HEK293 (cell line): Measurements from ENCODE around the gene DOCK4.

Source experiments
- CTCF ChIA-PET: fragments of 350-600 bp; formaldehyde crosslinking; extraction: SDS; loops from one replicate; lab custom pipeline; 2021; ENCODE audit warnings: antibody characterized with exemption; lab: Yijun Ruan, JAX
- POLR2A ChIA-PET: fragments of 300-600 bp; formaldehyde crosslinking; extraction: SDS; loops from one replicate; lab custom pipeline; 2020; ENCODE audit warnings: antibody characterized with exemption, inconsistent platforms; lab: Yijun Ruan, JAX
- H3K27ac ChIP-seq: fragments of 200-500 bp; sonication (Bioruptor generic); 2 replicates; pipeline ENCODE4 v1.5.1; 2014; ENCODE audit warnings: low read depth, low read length, control low read depth, inconsistent platforms; ENCODE audit errors: extremely low read depth
- H3K36me3 ChIP-seq, 2 experiments: fragments of 200-500 bp in 1 of 2; sonication (Bioruptor generic) in 1 of 2; 1 replicate in 1 of 2; 2 replicates in 1 of 2; pipeline ENCODE4 v1.5.1; 2014 to 2017; ENCODE audit warnings: inconsistent platforms in 2 of 2, low read length in 2 of 2; ENCODE audit not compliant: control insufficient read depth in 2 of 2, insufficient read depth in 1 of 2
- H3K4me1 ChIP-seq: fragments of 200-500 bp; sonication (Bioruptor generic); 2 replicates; pipeline ENCODE4 v1.5.1; 2014; ENCODE audit warnings: mild to moderate bottlenecking, low read length, inconsistent platforms; ENCODE audit not compliant: control insufficient read depth, insufficient read depth
- H3K4me3 ChIP-seq: 2 replicates; pipeline ENCODE4 v1.5.1; 2011; ENCODE audit warnings: low read depth, mild to moderate bottlenecking, control low read depth, low read length, moderate library complexity
- H3K9me3 ChIP-seq: fragments of 200-500 bp; sonication (Bioruptor generic); 2 replicates; pipeline ENCODE4 v1.5.1; 2014; ENCODE audit warnings: low read depth, low read length, inconsistent platforms; ENCODE audit not compliant: control insufficient read depth, insufficient read depth
- FEZF1 ChIP-seq: fragments of 450-650 bp; formaldehyde crosslinking; IDR thresholded peaks from 2 replicates; pipeline ENCODE4 v1.5.1; 2016; ENCODE audit warnings: missing biosample characterization, missing genetic modification characterization
- HOXC10 ChIP-seq: sonication (generic); formaldehyde crosslinking; IDR thresholded peaks from 2 replicates; pipeline ENCODE4 v1.8.1; 2023; ENCODE audit warnings: mild to moderate bottlenecking, missing genetic modification reagents
- KLF1 ChIP-seq: fragments of 450-650 bp; formaldehyde crosslinking; IDR thresholded peaks from 2 replicates; pipeline ENCODE4 v1.5.1; 2016; ENCODE audit warnings: missing biosample characterization, missing genetic modification characterization
- KLF9 ChIP-seq: fragments of 450-650 bp; formaldehyde crosslinking; IDR thresholded peaks from 2 replicates; pipeline ENCODE4 v1.5.1; 2016; ENCODE audit warnings: missing biosample characterization, missing genetic modification characterization, low read depth
- SCRT1 ChIP-seq: fragments of 450-650 bp; formaldehyde crosslinking; IDR thresholded peaks from 2 replicates; pipeline ENCODE4 v1.5.1; 2016; ENCODE audit warnings: missing biosample characterization, missing genetic modification characterization, borderline replicate concordance
- ZFP37 ChIP-seq: fragments of 450-650 bp; formaldehyde crosslinking; IDR thresholded peaks from 2 replicates; pipeline ENCODE4 v1.5.1; 2016; ENCODE audit warnings: missing biosample characterization, missing genetic modification characterization
- ZNF184 ChIP-seq: fragments of 450-650 bp; IDR thresholded peaks from 2 replicates; pipeline ENCODE4 v1.5.1; 2018; ENCODE audit warnings: missing biosample characterization, mild to moderate bottlenecking, missing genetic modification characterization
- ZNF266 ChIP-seq: fragments of 450-650 bp; formaldehyde crosslinking; IDR thresholded peaks from 2 replicates; pipeline ENCODE4 v1.5.1; 2016; ENCODE audit warnings: missing biosample characterization, missing genetic modification characterization, low read depth
- ZNF274 ChIP-seq, 2 experiments: fragments of 200-500 bp in 1 of 2; fragments of 450-650 bp in 1 of 2; sonication (Bioruptor generic) in 1 of 2; formaldehyde crosslinking in 1 of 2; IDR thresholded peaks; 2 replicates each; pipeline versions ENCODE4 v1.5.1 to v1.6.1; 2014 to 2016; ENCODE audit warnings: borderline replicate concordance in 1 of 2, inconsistent platforms in 1 of 2, low read length in 1 of 2, missing biosample characterization in 1 of 2, missing genetic modification characterization in 1 of 2
- ZNF302 ChIP-seq: fragments of 450-650 bp; formaldehyde crosslinking; IDR thresholded peaks from 2 replicates; pipeline ENCODE4 v1.5.1; 2016; ENCODE audit warnings: missing biosample characterization, missing genetic modification characterization, low read depth
- ZNF426 ChIP-seq: fragments of 450-650 bp; formaldehyde crosslinking; IDR thresholded peaks from 2 replicates; pipeline ENCODE4 v1.5.1; 2017; ENCODE audit warnings: missing biosample characterization, missing genetic modification characterization, mild to moderate bottlenecking, inconsistent platforms, moderate library complexity
- ZNF571 ChIP-seq: fragments of 450-650 bp; formaldehyde crosslinking; IDR thresholded peaks from 2 replicates; pipeline ENCODE4 v1.5.0; 2017; ENCODE audit warnings: missing biosample characterization, missing genetic modification characterization
- ZNF626 ChIP-seq: fragments of 450-650 bp; sonication (Bioruptor Pico); formaldehyde crosslinking; IDR thresholded peaks from 2 replicates; pipeline ENCODE4 v1.5.1; 2018; ENCODE audit warnings: missing biosample characterization, missing genetic modification characterization, inconsistent platforms
- ZNF677 ChIP-seq: fragments of 450-650 bp; IDR thresholded peaks from 2 replicates; pipeline ENCODE4 v1.5.0; 2018; ENCODE audit warnings: missing biosample characterization, mild to moderate bottlenecking, missing genetic modification characterization, moderate library complexity
- ZNF701 ChIP-seq: fragments of 450-650 bp; formaldehyde crosslinking; IDR thresholded peaks from 2 replicates; pipeline ENCODE4 v1.5.1; 2016; ENCODE audit warnings: missing biosample characterization, missing genetic modification characterization
- ZNF76 ChIP-seq: fragments of 450-650 bp; formaldehyde crosslinking; IDR thresholded peaks from 2 replicates; pipeline ENCODE4; 2016; ENCODE audit warnings: low read depth, missing biosample characterization, missing genetic modification characterization, borderline replicate concordance
- ZSCAN30 ChIP-seq: fragments of 450-650 bp; IDR thresholded peaks from 2 replicates; pipeline ENCODE4 v1.5.1; 2018; ENCODE audit warnings: missing biosample characterization, mild to moderate bottlenecking, missing genetic modification characterization, moderate library complexity
- TF ChIP-seq, protein P1 (sequence below): fragments of 450-650 bp; formaldehyde crosslinking; IDR thresholded peaks from 2 replicates; pipeline ENCODE4 v1.5.1; 2016; ENCODE audit warnings: missing biosample characterization, missing genetic modification characterization
- TF ChIP-seq, protein P2 (sequence below): fragments of 450-650 bp; formaldehyde crosslinking; IDR thresholded peaks from 2 replicates; pipeline ENCODE4 v1.5.1; 2017; ENCODE audit warnings: missing biosample characterization, missing genetic modification characterization
- TF ChIP-seq, protein P3 (sequence below): fragments of 450-650 bp; formaldehyde crosslinking; IDR thresholded peaks from 2 replicates; pipeline ENCODE4 v1.5.0; 2017; ENCODE audit warnings: missing biosample characterization, missing genetic modification characterization, borderline replicate concordance
- TF ChIP-seq, protein P4 (sequence below): fragments of 450-650 bp; formaldehyde crosslinking; IDR thresholded peaks from 2 replicates; pipeline ENCODE4 v1.5.1; 2016; ENCODE audit warnings: missing biosample characterization, missing genetic modification characterization
- TF ChIP-seq, protein P5 (sequence below): fragments of 450-650 bp; formaldehyde crosslinking; IDR thresholded peaks from 2 replicates; pipeline ENCODE4; 2016; ENCODE audit warnings: missing biosample characterization, missing genetic modification characterization
- TF ChIP-seq, protein P6 (sequence below): fragments of 450-650 bp; formaldehyde crosslinking; IDR thresholded peaks from 2 replicates; pipeline ENCODE4 v1.5.1; 2016; ENCODE audit warnings: missing biosample characterization, missing genetic modification characterization

The DOCK4 gene

DNA sequence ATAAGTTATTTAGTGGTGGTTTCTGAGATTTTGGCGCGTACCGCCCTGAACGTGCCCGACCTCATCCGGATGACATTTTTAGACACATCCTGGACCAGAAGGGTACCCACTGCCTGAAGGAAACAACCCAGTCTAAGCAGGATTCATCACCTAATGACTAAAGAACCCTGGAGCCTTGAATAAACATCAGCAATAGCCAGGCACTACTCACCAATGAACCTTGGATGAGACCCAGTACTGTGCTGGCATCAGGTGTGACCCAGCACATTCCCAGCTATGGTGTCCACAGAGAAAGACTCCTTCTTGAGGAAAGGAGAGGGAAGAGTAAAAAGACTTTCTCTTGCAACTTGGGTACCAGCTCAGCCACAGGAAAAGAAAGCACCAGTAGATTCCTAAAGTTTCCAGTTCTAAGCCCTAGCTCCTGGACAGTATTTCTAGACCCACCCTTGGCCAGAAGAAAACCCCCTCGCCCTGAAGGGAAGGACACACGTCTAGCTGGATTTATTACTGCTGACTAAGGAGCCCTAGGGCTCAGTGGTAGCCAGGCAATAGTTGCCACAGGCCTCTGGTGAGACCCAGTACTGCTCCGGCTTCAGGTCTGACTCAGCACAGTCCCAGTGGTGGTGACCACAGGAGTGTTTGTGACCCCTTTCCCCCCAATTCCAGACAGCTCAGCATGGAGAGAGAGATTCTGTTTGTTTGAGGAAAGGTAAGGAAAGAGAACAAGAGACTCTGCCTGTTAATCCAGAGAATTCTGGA lies 32.8 kb upstream of the DOCK4 start:
- Histone ChIP-seq H3K9me3 (no peaks in the 10 kb centered on the region), H3K36me3 (no peaks in the 10 kb centered on the region), H3K4me3 (no peak overlapping the region), H3K4me1 (0 out of 2 replicates have a peak, but pooled peaks cover 7% of the 10 kb centered on the region), H3K27ac (no peak overlapping the region)
- TF ChIP-seq ZSCAN30 (tag by site-specific recombination) (no peak), ZNF302 (tag by site-specific recombination) (no peak), SCRT1 (tag by site-specific recombination) (no peak), KLF9 (tag by site-specific recombination) (no peak), ZNF266 (no peak), KLF1 (no peak), HOXC10 (no peak), FEZF1 (tag by site-specific recombination) (no peak), ZNF626 (tag by site-specific recombination) (no peak), ZNF184 (tag by site-specific recombination) (no peak), ZNF677 (tag by site-specific recombination) (no peak)
- TF ChIP-seq, protein P1, sequence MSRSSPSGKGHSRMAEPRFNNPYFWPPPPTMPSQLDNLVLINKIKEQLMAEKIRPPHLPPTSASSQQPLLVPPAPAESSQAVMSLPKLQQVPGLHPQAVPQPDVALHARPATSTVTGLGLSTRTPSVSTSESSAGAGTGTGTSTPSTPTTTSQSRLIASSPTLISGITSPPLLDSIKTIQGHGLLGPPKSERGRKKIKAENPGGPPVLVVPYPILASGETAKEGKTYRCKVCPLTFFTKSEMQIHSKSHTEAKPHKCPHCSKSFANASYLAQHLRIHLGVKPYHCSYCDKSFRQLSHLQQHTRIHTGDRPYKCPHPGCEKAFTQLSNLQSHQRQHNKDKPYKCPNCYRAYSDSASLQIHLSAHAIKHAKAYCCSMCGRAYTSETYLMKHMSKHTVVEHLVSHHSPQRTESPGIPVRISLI (tag by site-specific recombination): no peak
- TF ChIP-seq, protein P2, sequence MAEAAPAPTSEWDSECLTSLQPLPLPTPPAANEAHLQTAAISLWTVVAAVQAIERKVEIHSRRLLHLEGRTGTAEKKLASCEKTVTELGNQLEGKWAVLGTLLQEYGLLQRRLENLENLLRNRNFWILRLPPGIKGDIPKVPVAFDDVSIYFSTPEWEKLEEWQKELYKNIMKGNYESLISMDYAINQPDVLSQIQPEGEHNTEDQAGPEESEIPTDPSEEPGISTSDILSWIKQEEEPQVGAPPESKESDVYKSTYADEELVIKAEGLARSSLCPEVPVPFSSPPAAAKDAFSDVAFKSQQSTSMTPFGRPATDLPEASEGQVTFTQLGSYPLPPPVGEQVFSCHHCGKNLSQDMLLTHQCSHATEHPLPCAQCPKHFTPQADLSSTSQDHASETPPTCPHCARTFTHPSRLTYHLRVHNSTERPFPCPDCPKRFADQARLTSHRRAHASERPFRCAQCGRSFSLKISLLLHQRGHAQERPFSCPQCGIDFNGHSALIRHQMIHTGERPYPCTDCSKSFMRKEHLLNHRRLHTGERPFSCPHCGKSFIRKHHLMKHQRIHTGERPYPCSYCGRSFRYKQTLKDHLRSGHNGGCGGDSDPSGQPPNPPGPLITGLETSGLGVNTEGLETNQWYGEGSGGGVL: no peak
- TF ChIP-seq, protein P3, sequence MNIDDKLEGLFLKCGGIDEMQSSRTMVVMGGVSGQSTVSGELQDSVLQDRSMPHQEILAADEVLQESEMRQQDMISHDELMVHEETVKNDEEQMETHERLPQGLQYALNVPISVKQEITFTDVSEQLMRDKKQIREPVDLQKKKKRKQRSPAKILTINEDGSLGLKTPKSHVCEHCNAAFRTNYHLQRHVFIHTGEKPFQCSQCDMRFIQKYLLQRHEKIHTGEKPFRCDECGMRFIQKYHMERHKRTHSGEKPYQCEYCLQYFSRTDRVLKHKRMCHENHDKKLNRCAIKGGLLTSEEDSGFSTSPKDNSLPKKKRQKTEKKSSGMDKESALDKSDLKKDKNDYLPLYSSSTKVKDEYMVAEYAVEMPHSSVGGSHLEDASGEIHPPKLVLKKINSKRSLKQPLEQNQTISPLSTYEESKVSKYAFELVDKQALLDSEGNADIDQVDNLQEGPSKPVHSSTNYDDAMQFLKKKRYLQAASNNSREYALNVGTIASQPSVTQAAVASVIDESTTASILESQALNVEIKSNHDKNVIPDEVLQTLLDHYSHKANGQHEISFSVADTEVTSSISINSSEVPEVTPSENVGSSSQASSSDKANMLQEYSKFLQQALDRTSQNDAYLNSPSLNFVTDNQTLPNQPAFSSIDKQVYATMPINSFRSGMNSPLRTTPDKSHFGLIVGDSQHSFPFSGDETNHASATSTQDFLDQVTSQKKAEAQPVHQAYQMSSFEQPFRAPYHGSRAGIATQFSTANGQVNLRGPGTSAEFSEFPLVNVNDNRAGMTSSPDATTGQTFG: no peak
- TF ChIP-seq, protein P4, sequence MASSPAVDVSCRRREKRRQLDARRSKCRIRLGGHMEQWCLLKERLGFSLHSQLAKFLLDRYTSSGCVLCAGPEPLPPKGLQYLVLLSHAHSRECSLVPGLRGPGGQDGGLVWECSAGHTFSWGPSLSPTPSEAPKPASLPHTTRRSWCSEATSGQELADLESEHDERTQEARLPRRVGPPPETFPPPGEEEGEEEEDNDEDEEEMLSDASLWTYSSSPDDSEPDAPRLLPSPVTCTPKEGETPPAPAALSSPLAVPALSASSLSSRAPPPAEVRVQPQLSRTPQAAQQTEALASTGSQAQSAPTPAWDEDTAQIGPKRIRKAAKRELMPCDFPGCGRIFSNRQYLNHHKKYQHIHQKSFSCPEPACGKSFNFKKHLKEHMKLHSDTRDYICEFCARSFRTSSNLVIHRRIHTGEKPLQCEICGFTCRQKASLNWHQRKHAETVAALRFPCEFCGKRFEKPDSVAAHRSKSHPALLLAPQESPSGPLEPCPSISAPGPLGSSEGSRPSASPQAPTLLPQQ: no peak
- TF ChIP-seq, protein P5, sequence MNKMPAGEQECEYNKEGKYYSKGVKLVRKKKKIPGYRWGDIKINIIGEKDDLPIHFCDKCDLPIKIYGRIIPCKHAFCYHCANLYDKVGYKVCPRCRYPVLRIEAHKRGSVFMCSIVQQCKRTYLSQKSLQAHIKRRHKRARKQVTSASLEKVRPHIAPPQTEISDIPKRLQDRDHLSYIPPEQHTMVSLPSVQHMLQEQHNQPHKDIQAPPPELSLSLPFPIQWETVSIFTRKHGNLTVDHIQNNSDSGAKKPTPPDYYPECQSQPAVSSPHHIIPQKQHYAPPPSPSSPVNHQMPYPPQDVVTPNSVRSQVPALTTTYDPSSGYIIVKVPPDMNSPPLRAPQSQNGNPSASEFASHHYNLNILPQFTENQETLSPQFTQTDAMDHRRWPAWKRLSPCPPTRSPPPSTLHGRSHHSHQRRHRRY: no peak
- POLR2A ChIA-PET: no interaction called here
- CTCF ChIA-PET: no interaction called here

DNA sequence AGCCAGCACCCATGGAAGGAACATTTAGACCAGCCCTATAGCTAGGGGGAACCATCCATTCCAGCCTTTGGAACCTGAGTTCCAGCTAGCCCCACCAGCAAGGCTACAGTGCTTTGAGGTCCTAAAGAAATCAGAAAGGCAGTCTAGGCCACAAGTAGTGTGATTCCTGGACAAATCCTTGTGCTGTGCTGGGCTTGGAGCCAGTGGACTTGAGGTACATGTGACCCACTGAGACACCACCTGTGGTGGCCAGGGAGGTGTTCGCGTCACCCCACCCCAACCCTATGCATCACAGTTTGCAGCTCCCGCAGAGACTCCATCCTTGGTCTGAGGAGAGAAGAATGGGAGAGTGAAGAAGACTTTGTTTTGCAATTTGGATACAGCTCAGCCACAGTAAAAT lies 32.1 kb upstream of the DOCK4 start:
- H3K36me3 ChIP-seq: no peaks in the 10 kb centered on the region
- CTCF ChIA-PET: no interaction called here
- H3K4me3 ChIP-seq: no peak overlapping the region
- 0 out of 2 replicates have a peak, but pooled peaks cover 7% of the 10 kb centered on the region for H3K4me1 ChIP-seq
- TF ChIP-seq ZNF76 (tag by site-specific recombination) (no peak), ZNF426 (no peak), ZNF571 (tag by site-specific recombination) (no peak), ZFP37 (tag by site-specific recombination) (no peak), ZNF274 (IDR thresholded peaks at IDR 0.05; ENCODE audit: low read length) (no peak), ZNF274 (tag by site-specific recombination; IDR thresholded peaks at IDR 0.05; ENCODE audit: borderline replicate concordance) (no peak), ZNF701 (tag by site-specific recombination) (no peak)
- TF ChIP-seq, protein P6, sequence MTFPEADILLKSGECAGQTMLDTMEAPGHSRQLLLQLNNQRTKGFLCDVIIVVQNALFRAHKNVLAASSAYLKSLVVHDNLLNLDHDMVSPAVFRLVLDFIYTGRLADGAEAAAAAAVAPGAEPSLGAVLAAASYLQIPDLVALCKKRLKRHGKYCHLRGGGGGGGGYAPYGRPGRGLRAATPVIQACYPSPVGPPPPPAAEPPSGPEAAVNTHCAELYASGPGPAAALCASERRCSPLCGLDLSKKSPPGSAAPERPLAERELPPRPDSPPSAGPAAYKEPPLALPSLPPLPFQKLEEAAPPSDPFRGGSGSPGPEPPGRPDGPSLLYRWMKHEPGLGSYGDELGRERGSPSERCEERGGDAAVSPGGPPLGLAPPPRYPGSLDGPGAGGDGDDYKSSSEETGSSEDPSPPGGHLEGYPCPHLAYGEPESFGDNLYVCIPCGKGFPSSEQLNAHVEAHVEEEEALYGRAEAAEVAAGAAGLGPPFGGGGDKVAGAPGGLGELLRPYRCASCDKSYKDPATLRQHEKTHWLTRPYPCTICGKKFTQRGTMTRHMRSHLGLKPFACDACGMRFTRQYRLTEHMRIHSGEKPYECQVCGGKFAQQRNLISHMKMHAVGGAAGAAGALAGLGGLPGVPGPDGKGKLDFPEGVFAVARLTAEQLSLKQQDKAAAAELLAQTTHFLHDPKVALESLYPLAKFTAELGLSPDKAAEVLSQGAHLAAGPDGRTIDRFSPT (tag by site-specific recombination): no peak
- POLR2A ChIA-PET: no interaction called here
- H3K27ac ChIP-seq: no peak overlapping the region
- no peaks in the 10 kb centered on the region for H3K9me3 ChIP-seq
